NCI-H2107 (cell line): ENCODE measurements around the gene TRIB2.
"Not testable (repeated sequence)": the region's sequence is repeated elsewhere in the genome, so short reads cannot be mapped to it uniquely, and the experiment has no call there.

Experiments used
- DNase-seq: peaks from one replicate; lab custom pipeline; 2025; lab: John Stamatoyannopoulos, UW

TRIB2 gene

DNA sequence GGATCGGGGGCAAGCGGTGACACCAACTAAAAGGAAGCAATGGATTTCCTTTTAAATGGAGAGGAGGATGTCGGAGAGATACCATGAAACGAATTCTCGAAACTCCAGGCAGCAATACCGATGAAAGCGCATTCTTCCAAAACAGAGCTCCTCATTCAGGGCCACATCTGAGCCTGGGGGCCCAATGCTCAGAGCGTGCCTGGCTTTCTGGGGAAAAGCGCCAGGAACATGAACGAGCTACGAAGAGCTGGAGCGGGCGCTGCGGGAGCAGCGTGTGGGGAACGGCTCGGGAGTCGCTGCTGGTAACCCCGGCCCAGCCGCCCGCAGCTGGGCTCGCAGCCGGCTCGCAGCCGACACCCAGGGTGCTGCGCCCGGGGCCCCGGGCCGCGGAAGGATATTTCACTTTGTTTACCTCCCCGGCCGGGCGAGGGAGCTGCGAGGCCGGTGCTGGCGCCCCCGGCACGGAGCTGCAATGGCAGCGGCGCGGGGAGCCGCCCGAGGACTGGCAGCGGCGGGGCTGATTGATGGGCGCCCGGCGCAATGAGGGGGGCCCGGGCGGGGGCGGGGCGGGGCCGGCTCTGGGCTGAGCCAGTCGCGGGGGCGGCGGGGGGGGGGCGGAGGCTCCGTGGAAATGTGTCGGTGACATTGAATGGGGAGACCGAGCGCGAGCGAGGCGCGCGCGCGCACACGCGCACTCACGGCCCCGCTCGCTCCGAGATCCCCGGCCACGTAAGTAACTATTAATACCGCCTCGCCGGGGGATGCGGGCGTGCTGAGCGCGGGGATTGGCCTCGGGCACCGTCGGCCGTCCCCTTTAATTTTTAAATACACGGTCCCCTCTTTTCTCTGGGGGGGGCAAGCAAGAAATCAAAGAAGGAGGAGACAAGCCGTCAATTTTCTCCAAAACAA lies at the start of gene TRIB2:
TSS of gene TRIB2 (plus strand) at position 655 of the 909 bp plus-strand sequence. CDS start 1,372 bp downstream, outside the sequence.
- peak; percentile 51 for DNase-seq

- no peak for DNase-seq
Measured at GRCh38 chr2:12669036-12669435, 47.7 kb upstream of the TRIB2 start.

- no peak for DNase-seq
Measured at GRCh38 chr2:12672711-12673315, 43.9 kb upstream of the TRIB2 start.

- DNase-seq = no peak
Measured at GRCh38 chr2:12674644-12675328, 42.0 kb upstream of the TRIB2 start.

- DNase-seq = no peak
Measured at GRCh38 chr2:12675352-12675795, 41.4 kb upstream of the TRIB2 start.

- DNase-seq = no peak
Measured at GRCh38 chr2:12675801-12676200, 40.9 kb upstream of the TRIB2 start.

DNA sequence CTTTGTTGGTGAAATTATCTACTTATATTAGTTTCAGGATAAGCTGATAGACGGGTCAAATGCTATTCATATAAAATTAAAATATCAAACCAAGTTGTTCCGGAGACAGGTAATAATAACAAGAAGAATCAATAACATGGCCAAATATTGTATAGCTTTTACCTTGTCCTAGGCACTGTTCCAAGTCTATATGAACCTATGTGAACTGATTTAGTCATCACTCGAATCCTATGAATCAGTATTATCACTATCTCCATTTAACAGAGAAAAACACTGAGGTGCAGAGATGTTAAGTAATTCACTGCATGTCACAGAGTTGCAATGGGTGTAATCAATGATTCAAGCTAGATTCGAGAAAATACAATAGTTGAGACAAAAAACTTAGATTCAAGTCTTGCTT lies 40.0 kb upstream of the TRIB2 start:
- DNase-seq = no peak

DNA sequence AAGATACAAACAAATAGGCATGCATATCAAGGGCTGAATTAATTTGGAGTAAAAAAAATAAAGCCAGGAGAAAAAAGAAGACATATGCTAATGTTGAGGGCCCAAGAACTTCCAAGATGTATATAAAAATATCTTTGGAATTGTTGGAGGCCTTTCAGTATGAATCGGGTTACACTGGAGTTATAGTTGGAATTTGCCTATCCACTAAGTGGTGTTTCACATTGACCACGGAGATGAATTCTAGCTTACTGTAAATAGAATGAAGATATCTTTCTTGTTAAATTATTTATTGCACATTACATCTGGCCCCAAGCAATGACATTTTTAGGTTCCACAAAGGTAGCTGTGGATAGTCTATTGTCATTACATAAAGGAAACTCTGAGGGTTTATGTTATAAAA lies 38.5 kb upstream of the TRIB2 start:
- DNase-seq = no peak

GRCh38 chr2:12679550-12680072 lies 37.1 kb upstream of the TRIB2 start:
- no peak for DNase-seq

DNA sequence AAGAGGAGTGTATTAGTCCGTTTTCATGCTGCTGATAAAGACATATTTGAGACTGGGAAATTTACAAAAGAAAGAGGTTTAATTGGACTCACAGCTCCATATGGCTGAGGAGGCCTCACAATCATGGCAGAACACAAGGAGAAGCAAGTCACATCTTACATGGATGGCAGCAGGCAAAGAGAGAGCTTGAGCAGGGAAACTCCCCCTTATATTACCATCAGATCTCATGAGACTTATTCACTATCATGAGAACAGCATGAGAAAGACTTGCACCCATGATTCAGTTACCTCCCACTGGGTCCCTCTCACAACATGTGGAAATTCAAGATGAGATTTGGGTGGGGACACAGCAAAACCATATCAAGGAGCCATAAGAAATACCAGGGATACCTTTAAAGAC lies 36.6 kb upstream of the TRIB2 start:
- DNase-seq = not testable (repeated sequence)

- DNase-seq = no peak
Measured at GRCh38 chr2:12682017-12682416, 34.7 kb upstream of the TRIB2 start.

DNA sequence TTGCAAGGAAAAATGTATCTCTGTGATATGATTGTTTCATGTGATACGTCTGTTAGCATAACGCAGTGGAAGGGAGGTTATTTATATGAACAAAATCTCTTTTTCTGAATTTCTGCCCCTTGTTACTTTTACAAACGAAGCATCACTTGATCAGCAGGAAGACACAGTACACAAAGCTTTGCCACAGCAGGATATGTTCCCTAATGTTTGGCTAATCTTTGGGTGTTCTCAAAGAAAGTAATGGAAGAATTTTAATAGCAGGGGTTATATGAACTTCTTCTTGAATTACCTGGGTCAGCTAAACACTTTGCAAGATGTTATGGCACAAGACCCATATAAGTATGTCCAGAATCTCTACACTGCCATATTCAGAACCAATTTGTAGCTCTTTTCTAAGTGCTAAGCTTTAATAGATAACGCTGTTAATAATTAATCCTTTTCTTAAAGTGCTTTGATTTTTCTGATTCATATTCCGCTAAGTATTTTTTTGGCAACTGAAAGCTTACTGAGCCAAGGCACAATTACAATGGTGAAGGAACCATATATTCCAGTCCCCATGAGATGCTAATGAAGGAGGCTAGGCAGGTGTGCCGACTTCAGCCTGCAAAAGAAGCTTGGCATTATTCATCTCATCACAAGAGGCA lies 33.2 kb upstream of the TRIB2 start:
- no peak for DNase-seq

- no peak for DNase-seq
Measured at GRCh38 chr2:12684471-12684936, 32.2 kb upstream of the TRIB2 start.

GRCh38 chr2:12685145-12685544 lies 31.6 kb upstream of the TRIB2 start:
- DNase-seq = no peak

DNA sequence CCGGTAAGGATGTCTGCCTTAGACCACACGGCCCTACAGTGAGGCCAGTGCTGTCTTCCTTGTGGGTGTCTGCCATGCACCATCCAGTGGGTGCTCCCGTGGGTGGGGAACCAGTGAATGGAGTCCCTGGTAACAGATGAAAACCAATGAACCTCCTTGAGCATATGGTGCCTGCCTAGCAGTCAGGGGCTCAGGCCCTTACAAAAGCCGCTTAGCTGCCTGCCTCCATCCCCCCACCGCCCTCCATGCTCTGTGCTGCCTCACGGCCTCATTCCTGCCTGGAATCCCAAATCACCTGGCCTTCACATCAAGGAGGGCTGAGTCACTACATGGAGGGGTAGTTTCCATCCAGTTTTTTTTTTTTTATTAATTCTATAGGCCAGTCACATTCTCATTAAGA lies 30.8 kb upstream of the TRIB2 start:
- no peak for DNase-seq

- no peak for DNase-seq
Measured at GRCh38 chr2:12686708-12687283, 29.9 kb upstream of the TRIB2 start.

- DNase-seq = no peak
Measured at GRCh38 chr2:12688091-12688490, 28.6 kb upstream of the TRIB2 start.

GRCh38 chr2:12688893-12689292 lies 27.8 kb upstream of the TRIB2 start:
- no peak for DNase-seq

- DNase-seq = no peak
Measured at GRCh38 chr2:12693509-12693908, 23.2 kb upstream of the TRIB2 start.

DNA sequence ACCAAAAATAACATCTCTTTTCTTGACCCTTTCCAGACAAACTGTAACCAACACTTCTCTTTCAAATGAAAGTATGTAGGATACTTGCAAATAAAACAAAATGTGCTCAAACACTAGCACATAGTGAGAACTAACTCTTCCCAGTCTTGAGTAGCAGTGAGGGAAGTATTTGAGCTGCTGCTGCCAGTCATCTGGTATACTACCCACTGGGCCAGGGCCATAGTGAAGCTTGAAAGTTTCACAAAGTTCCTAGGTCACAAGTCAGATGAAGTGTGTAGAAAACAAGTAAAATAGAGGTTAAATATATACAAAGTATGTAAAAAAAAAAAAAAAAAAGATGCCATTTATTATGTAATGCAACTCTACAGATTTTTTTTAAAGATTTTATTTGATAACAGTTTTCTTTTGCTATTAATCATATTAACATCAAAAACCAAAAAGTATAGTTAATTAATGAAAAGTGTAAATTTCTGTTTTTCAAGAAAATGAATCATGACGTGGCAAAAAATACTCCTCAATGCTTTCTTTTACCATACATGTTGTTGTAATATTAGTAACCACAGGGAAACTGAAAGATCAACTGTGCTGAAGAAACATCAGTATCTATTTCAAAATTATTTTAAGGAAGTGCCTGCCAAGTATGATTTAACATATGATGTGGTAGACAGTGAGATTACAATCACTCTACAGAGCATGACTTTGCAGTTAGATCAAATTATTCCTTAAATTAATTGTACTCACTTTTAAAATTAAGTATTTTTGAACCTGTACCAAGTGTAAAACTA lies 21.6 kb upstream of the TRIB2 start:
- no peak for DNase-seq

GRCh38 chr2:12697617-12698016 lies 19.1 kb upstream of the TRIB2 start:
- no peak for DNase-seq
